NCI-H146 treated with DMSO at 0.1 percent for 48 hours (cell line): ENCODE measurements around the gene EGFLAM.

Experiments
- DNase-seq: peaks from one replicate; lab custom pipeline; 2025; ENCODE audit not compliant: unreplicated experiment; lab: John Stamatoyannopoulos, UW

Gene EGFLAM

DNA sequence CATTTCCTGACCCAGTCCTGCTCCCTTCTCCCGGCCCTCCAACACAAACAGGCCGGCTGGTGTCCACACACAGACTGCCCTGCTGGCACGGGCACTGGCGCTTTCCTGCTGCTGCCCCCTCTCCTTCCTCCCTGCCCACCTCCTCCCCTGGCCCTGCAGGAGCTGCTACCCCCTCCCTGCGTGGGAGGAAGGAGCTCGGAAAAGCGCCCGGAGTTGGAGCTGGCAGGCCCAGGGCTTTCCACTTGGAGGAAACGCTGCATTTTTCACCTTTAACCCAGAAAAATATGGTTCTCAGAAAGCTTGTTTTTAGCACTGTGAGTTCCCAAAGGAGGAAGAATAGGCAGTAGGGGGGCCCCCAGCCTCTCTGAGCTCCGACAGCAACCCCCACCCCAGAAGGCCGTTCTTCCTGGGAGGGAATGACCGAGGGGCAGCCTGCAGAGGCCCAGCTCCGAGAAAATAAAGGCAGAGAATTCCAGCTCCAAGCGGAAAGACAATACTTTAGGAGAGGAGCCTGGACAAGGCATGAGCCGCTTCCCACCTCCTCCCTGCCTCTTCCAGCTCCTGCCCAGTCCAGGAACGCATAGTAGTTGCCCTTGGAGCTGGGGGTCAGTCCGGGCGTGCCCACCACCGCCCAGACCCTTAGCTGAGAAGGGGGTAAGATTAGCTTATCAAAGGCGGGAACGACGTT, 209.1 kb downstream of the EGFLAM start:
- no peak for DNase-seq

DNA sequence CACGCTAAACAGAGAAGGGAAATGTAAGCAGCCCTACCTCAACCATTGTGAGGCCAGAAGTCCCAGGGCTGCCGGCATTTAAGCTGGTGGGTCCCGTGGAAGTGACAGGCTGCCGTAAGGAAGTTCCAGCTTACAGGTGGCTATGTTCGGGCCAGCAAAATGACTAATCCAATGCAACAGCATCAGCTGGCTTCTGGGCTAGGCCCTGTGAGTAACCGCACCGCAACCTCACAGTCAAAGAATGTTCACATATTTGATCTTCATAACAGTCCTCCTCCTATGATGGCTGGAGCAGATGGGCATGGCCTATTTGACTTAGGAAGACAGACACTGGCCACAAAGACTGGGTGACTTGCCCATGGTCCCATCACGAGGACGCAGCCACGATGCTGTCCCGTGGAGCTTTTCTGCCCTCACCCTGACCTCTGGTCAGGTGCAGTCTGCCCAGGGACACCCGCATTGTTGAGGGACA, 209.9 kb downstream of the EGFLAM start:
- DNase-seq, result no peak

DNA sequence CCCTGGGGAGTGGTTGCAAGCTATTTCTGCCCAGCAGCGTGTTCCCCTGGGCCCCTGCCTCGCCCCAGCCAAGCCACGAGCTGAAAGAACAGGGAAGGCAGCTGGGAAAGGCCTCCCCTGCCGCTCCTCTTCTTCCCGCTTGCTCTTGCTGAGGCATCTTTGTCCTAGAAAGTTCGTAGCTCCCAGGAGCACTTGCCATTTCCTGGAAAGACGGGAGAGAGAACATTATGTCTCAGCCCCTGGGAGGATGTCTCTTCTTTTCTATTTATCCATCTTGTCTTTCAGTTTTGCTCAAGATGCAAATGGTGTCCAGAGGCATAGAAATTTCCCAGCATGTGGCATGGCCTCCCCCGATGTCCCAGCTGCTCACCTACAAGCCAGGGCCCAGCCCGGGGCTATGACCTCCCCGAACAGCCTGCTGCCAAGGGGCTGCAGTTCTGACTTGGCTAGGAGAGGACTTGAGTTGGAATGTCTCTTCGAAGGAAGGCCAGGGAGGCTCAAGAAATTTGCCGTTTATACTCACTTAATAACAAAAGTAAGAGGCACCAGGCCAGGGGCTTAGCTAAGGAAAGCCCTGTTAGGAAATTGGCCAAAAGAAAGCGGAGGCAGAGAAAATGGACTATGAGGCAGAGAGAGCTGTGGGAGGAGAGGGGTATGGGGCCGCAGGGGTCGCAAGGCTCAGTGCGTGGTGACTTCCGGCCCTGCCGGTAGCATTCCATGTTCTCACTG, 210.8 kb downstream of the EGFLAM start:
- no peak for DNase-seq

DNA sequence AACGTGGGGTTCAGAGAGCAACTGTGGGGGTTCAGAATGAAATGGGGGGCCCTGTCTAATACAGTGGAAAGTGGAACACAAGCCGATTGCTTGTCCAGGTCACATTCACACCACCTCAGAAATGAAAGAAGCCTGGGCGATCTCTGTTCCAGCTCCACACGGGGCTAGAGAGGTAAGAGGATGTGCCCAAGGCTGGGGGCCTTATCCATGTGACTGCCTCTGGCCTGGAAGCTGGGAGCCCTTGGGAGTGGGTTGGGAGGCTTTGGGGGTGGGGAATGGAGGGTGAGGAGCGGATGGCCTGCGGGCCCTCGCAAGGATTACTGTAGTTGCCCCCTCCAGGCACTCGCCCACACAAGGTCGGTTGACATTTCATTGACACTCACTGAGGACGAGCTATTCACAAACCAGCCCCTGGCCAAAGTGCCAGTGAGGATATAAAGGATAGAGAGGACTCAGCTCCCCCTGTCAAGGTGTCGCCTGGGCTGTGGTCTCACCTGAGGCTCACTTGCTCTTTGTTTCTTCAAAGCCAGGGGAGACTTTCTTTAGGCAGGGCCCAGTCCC, 211.4 kb downstream of the EGFLAM start:
- no peak for DNase-seq

DNA sequence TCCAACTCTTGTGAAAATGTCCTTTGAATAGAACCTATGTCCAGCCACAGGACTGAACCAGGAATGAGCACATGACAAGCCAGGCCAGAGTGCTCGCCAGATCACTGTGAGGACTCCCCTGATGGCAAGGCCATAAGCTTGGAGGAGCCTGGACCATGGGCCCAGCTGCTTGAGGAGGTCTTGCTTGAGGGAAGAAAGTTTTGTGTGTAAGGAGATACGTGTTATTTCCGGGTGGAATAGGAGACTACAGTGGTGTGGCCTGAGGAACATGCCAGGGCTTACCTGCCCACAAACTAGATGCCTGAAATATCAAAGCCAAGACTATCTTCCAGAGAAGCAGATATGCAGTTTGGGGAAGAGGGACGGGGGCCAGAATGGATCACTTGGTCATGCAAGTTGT, 213.3 kb downstream of the EGFLAM start:
- no peak for DNase-seq

DNA sequence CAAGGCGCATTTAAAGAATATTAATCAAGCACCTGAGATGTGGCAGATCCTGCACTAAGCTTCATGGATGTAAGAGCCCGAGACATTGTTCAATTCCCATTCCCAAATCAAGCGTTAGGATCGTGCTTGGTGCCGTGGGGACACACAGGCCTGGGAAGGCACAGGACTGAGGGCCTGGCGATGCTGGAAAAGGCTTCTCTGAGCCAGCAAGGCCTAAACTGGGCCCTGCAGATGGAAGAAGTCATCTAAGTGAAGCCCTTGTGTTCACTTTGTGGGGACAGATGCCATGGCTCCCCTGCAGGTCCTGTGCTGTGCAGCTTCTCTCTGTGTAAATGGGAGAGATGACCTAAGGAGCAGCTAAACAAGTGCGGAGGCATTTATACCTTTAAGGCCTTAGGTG, 214.2 kb downstream of the EGFLAM start:
- no peak for DNase-seq

DNA sequence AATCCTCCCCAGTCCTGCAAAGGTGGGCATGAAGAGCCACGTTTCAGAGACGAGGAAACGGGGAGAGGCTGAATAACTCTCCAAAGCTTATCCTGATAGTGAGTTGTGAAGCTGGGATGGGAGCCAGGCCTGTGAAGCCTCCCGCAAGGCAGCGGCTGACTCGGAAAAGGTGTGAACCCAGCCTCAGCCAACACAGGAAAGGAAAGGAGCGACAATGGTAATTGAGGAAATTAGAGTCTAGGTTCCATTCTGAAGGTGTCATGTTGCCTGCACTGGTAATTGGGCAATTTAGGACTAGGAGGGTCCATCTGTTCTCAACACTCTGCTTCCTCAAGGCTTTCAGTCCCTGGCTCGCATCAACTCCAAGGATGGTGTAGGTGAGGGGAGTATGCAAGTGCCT, 214.6 kb downstream of the EGFLAM start:
- DNase-seq, result no peak

DNA sequence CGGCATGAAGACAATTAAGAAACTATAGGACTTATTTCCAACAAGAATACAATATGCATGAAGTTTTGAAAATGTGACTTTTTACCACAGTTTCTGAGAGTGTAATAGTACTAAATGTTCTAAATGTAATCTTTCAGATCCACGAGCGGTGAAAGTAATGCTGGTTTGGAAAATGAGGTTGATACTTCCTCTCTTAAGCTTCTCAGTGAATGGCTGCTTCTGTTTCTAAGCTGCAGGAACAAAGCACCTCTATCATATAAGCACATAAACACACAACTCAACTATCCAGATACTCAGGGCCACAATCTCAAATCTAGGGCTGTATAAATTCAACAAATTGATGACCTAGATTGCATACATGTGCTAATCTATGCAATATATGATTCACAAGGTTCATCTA, 219.8 kb downstream of the EGFLAM start:
- no peak for DNase-seq

DNA sequence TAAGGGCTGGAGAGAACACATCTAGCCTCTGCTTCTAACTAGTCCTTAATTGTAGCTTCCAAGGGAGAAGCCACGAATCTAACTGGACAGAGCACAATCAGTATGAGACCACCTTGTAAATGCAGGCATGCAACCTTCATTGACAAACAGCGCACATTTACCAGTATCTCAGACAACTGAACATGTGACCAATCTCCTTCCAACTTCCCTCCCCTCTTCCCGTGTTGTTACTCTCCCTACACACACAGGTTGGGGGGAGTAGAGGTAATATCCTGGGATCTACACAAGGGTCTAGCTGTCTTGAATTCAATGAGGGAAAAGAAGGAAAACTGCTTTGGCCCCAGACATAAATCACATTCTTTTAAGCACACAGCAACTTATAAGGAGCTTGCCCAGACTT, 220.5 kb downstream of the EGFLAM start:
- no peak for DNase-seq

DNA sequence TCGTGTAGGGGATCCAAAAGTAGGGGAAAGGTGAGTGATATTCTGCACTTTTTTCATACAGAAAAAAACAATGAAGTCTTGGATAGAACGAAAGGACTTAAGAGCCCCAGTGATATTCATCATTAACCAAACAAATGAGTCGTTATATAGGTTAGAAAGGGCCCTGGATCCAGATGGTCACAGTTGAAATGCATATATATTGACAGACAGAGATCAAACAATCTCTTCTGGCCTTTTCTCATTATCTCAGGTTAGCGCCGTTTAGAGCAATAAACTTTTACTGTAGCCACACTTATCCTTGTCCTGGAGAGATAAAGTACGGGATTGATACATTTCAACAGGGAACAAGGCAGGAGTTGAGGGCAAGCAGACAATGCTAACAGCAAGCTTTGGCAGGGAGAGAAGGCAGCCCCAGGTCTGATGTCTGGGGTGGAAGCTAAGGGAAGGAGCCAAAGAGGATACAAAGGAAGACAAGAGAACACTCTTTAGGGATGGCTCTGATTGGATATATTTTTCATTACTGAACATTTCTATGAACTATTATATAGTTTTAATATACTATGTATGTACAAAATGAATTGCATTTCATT, 221.1 kb downstream of the EGFLAM start:
- DNase-seq, result no peak

DNA sequence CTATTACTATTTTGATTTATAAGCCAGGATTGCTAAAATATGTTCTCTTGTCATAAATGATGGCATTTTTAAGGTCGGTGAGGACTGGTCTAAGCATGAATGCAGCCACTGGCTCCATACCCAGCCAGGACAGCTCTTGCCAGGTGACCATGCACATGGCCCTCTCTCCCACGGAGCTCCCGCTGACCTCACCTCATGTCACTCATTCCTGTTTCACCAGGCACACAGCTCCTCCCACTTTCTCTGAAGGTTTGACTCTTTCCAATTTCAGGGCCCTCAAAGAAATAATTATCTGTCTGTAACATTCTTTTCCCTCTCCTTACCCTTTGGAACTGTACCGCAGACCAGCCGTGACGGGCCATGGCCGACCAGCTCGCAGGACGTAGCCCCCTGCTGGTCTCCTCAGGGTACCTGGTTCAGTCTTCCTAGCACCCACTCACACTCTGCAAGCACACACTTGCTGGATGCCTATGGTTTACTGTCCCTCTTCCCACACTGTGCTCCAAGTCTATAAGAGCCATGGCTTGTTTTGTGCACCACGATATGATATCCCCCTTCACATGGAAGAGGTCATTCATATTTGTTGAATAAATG, 225.5 kb downstream of the EGFLAM start:
- DNase-seq, result no peak

DNA sequence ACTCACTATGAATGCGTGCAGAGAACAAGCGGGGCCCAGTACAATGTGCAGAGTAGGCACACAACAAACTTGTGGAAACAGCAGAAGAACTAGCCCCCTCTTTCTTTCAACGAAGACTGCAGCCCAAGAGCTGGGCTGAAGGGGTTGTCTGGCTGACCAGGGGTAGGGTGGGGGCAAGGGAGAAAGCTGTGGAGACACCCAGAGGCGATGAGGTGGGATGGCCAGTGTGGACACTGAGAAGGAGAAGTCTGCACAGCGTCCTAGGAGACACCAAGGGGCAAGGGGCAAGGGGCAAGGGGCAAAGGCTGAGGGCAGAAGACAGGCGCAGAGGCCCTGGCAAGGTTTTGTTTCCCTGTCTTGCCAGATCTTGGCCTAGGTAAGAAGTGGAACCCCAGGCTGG, 235.8 kb downstream of the EGFLAM start:
- DNase-seq, result no peak

DNA sequence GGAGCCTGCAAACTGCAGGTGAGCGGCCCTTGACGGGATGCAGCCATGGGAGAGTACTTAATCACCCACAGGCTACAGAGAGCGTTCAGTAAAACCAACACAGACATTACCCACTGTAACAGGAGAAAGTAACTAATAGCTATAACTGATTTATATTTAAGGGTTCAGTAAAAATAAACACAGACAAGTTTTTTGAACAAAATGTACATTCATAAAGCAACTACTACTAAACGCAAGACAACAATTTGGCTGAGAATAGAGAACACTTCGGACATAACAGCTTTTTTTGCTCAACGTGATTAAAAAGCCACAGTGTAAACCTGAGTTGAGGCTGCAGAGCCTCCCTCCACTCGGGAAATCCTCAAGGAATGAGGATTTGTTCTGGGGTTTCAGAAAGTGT, 236.4 kb downstream of the EGFLAM start:
- no peak for DNase-seq

DNA sequence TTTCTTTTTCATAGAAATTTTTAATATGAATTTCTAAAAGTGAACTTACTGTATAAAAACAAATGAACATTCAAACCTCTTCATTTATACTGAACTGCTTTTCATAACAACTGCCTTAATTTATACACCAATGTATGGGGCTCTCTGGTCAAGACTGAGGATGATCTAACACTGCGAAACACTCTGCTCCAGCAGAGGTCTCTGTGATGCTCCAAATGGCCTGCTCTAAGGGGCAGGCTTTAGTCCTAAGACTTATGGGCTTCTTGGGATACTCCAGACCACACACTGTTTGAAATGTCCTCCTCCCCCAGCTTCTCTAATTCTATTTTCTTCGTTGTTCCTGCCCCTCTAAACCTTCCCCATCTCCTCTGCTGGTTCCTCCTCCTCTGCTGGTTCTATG, 239.6 kb downstream of the EGFLAM start:
- DNase-seq, result no peak

DNA sequence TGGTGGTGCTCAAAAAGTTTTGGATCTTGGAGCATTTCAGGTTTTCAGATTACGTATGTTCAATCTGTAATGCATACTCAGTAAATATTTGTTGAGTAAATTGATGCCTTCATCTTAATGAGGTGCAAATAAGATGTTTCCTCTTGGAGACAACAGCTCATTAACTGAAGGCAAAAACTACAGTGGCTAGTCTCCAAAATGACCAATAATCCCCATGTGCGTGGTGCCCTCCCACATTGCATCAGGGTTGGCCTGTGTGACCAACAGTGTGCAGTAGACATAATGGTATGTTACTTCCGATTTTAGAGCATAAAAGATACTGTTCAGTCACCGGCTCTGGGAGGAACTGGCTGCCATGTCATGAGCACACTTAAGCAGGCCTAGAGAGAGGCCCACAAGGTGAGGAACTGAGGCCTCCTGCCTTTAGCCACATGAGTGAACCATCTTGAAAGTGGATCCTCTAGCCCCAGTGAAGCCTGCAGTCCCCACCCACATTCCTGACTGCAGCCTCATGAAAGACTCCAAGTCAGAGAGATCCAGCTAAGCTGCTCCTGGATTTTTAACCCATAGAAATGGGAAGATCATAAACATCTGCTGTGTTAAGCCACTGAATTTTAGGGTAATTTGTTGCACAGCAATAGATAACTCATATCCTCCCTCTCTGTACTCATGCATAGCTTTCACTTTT, 242.4 kb downstream of the EGFLAM start:
- no peak for DNase-seq

DNA sequence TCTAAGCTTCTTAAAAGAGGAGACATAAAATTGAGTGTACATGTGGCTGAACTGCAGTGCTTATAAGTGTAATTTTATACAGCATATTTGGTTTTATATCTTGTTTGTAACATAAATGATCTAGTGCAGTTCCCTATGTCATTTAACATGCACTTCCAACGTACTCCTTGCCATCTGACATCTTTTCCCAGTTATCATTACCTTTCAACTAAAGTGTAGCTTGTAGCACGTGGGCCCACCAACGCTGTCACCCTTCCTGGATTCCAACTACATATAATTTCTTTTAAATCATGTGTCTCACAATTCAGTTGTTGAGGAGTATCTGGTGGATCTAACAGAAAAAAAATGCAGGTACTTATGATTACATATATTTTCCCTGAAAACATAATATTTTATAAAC, 247.9 kb downstream of the EGFLAM start:
- DNase-seq, result no peak

DNA sequence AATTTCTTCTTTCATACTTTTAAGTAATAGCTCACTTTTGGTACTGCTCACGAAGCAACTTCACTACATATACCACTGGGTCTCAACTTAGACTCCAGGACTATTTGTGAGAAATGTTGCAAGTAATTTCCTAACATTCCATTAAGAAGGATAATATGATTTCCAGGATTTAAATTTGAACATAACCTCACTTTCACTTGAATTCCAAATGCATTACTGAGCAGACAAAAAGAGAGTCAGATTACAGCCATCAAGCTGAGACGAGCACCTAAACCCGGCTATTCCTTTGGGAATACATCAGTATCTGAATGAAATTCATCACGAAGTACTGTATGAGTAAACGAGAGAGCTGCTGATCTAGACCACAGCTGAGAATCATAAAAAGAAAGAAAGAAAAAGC, 250.8 kb downstream of the EGFLAM start:
- DNase-seq, result no peak
